ENCODE measurements around the gene NEU1. TPM values are rescaled to one million over a fixed set of nuclear protein-coding genes. Genes with fewer than 3 reads are reported as not detected.

The NEU1 gene
- total and polyA plus RNA-seq, 2 of the 8 experiments (the other 6 are each of a cell fraction or from before 2014, with no cell fraction given) = 41.2 to 72.1 TPM

DNA sequence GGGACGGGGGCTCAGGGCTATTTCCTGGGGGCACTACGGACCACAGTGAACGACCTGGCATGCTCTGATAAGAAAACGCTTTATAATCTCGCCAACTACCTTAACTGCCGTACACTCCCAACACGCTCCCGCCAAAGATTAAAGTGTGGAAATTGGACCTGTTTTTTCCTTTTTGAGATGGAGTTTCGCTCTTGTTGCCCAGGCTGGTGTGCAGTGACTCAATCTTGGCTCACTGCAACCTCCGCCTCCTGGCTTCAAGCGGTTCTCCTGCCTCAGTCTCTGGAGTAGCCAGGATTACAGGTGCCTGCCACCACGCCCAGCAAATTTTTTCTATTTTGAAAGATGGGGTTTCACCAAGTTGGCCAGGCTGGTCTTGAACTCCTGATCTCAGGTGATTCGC lies 16.5 kb upstream of the NEU1 start:
- peaks cover 2 to 13% of the 10 kb centered on the region in 2 experiments for H4K20me1 ChIP-seq (replicated peaks in 1 of 2; ENCODE audit: control insufficient read depth in 1 of 2, insufficient read depth in 2 of 2, low read length in 2 of 2)
- TF ChIP-seq EZH2 (IDR thresholded peaks at IDR 0.05; ENCODE audit: low read depth, low read length, severe bottlenecking) (no peak), KDM4A (IDR thresholded peaks at IDR 0.05; ENCODE audit: low read depth, low read length, severe bottlenecking) (no peak), SIN3A (conservative IDR thresholded peaks at IDR 0.05 in 1 of 2, IDR thresholded peaks at IDR 0.05 in 1 of 2; ENCODE audit: low read depth in 1 of 2, low read length in 2 of 2) (no peak), SIRT6 (IDR thresholded peaks at IDR 0.05; ENCODE audit: low read length) (no peak), SP2 (IDR thresholded peaks at IDR 0.05; ENCODE audit: low read length) (no peak), JUN (IDR thresholded peaks at IDR 0.05; ENCODE audit: low read depth, low read length) (no peak), TCF12 (IDR thresholded peaks at IDR 0.05; ENCODE audit: low read depth, low read length) (no peak), SIX5 (IDR thresholded peaks at IDR 0.05; ENCODE audit: low read depth, low read length) (no peak), RAD21 (IDR thresholded peaks at IDR 0.05 in 1 of 2, conservative IDR thresholded peaks at IDR 0.05 in 1 of 2; ENCODE audit: low read depth in 2 of 2, low read length in 2 of 2) (no peak), CBX5 (IDR thresholded peaks at IDR 0.05; ENCODE audit: low read depth, low read length) (no peak)
- TF ChIP-seq, protein P1, sequence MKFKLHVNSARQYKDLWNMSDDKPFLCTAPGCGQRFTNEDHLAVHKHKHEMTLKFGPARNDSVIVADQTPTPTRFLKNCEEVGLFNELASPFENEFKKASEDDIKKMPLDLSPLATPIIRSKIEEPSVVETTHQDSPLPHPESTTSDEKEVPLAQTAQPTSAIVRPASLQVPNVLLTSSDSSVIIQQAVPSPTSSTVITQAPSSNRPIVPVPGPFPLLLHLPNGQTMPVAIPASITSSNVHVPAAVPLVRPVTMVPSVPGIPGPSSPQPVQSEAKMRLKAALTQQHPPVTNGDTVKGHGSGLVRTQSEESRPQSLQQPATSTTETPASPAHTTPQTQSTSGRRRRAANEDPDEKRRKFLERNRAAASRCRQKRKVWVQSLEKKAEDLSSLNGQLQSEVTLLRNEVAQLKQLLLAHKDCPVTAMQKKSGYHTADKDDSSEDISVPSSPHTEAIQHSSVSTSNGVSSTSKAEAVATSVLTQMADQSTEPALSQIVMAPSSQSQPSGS (IDR thresholded peaks at IDR 0.05; ENCODE audit: low read length) = no peak
- H4K8ac ChIP-seq (ENCODE audit: extremely low read depth, insufficient read depth, low read length) = no peak overlapping the region
- H2BK120ac ChIP-seq (replicated peaks; ENCODE audit: low read depth, low read length) = no peak overlapping the region
- H3K4me2 ChIP-seq (ENCODE audit: insufficient read depth in 1 of 2, low read depth in 2 of 2, low read length in 2 of 2) = peak overlapping the region; percentile 52 to 58; a peak in 2 of 4 replicates
- ChIA-PET POLR2A (ENCODE audit: partially characterized antibody) (interaction anchor here (0.6 to 2.8 kb wide), 8 partner anchors 9 to 157 kb away, joined by 3 to 11 read pairs (median 4); partner anchors contain the start of genes NEU1 and VARS1), CTCF (ENCODE audit: partially characterized antibody) (interaction anchor here (2.4 to 8.1 kb wide), 2 partner anchors 10 to 14 kb away, joined by 6 to 59 read pairs; no protein-coding TSS in a partner anchor)
- no peak overlapping the region for H3K23ac ChIP-seq (ENCODE audit: insufficient read length)
- peaks cover 17 to 42% (median 37%) of the 10 kb centered on the region in 4 experiments for H3K36me3 ChIP-seq (ENCODE audit: control insufficient read depth in 2 of 4, insufficient read depth in 4 of 4, low read length in 3 of 4)
- no peak for FAIRE-seq
- H3K79me2 ChIP-seq (ENCODE audit: control insufficient read depth in 1 of 2, insufficient read depth in 2 of 2, low read length in 2 of 2) = no peaks in the 10 kb centered on the region
- H2BK12ac ChIP-seq (ENCODE audit: low read depth, low read length) = no peak overlapping the region
- peaks cover 0 to 11% (median 0%) of the 10 kb centered on the region in 4 experiments; a peak in 1 of 7 replicates for H3K4me1 ChIP-seq (replicated peaks in 1 of 4; ENCODE audit: control insufficient read depth in 3 of 4, insufficient read depth in 4 of 4, low read length in 3 of 4)
- no peaks in the 10 kb centered on the region; the same call in 1 of the 2 replicates for H3K79me1 ChIP-seq (ENCODE audit: low read depth, low read length)
- H3K18ac ChIP-seq (ENCODE audit: extremely low read depth, low read length) = no peak overlapping the region
- no peaks in the 10 kb centered on the region for H3K27me3 ChIP-seq (replicated peaks in 1 of 4; ENCODE audit: control insufficient read depth in 3 of 4, extremely low read depth in 1 of 4, insufficient read depth in 3 of 4, low read length in 3 of 4)
- DNase-seq (ENCODE audit: low read depth in 1 of 2, low spot score in 2 of 2) = no peak
- H4K91ac ChIP-seq (replicated peaks; ENCODE audit: insufficient read length, low read length) = no peak overlapping the region
- H3K9me3 ChIP-seq (ENCODE audit: insufficient read depth in 2 of 2, low read depth in 1 of 2, low read length in 1 of 2) = no peaks in the 10 kb centered on the region
- H3K9ac ChIP-seq (replicated peaks in 1 of 4; ENCODE audit: extremely low read depth in 1 of 4, low read depth in 3 of 4, low read length in 3 of 4) = no peak overlapping the region
- no peak overlapping the region for H2BK5ac ChIP-seq (ENCODE audit: low read depth, low read length)
- 73% methylated on average over 13 of the region's 13 CpGs; no CpG with 5 or more reads in 1 of the 2 experiments for WGBS, 2 experiments (ENCODE audit: extremely low coverage in 1 of 2, insufficient coverage in 1 of 2, insufficient read length in 1 of 2, insufficient replicate concordance in 2 of 2, low coverage in 1 of 2, low lambda C conversion rate in 2 of 2, missing lambda C conversion rate in 1 of 2)
- no peak overlapping the region for H4K5ac ChIP-seq (ENCODE audit: insufficient read length, low read depth, low read length)
- H3K27ac ChIP-seq (ENCODE audit: low read depth, low read length) = no peak overlapping the region
- no peak overlapping the region for H2AFZ ChIP-seq (ENCODE audit: low read length)
- H3K4ac ChIP-seq (replicated peaks; ENCODE audit: insufficient read length, low read depth, low read length) = no peak overlapping the region
- H3K4me3 ChIP-seq (ENCODE audit: extremely low read depth in 1 of 4, insufficient read depth in 2 of 4, low read depth in 3 of 4, low read length in 4 of 4) = no peak overlapping the region
- no peak overlapping the region for H2AK5ac ChIP-seq (ENCODE audit: low read depth, low read length)
- H2BK15ac ChIP-seq (ENCODE audit: low read length) = no peak overlapping the region
- no peak overlapping the region for H3K56ac ChIP-seq (replicated peaks; ENCODE audit: insufficient read length, low read depth, low read length)
- H2BK20ac ChIP-seq (ENCODE audit: low read length) = no peak overlapping the region
- H3K14ac ChIP-seq (ENCODE audit: insufficient read length) = no peak overlapping the region
- H3K23me2 ChIP-seq (ENCODE audit: low read depth, low read length) = no peaks in the 10 kb centered on the region
